B cell (primary cell): ENCODE results near the gene ITFG1.

Experiments used
- EZH2 ChIP-seq: IDR thresholded peaks from 2 replicates; pipeline ENCODE4 v1.6.1; 2012; ENCODE audit warnings: borderline replicate concordance, low read depth, mild to moderate bottlenecking, moderate library complexity, low read length; ENCODE audit not compliant: insufficient read depth, poor library complexity, severe bottlenecking
- TF ChIP-seq, protein P1 (sequence below): fragments of 200-600 bp; IDR thresholded peaks from one replicate; pipeline ENCODE4 v1.8.0; 2022; ENCODE audit warnings: antibody characterized with exemption, mild to moderate bottlenecking

DNA sequence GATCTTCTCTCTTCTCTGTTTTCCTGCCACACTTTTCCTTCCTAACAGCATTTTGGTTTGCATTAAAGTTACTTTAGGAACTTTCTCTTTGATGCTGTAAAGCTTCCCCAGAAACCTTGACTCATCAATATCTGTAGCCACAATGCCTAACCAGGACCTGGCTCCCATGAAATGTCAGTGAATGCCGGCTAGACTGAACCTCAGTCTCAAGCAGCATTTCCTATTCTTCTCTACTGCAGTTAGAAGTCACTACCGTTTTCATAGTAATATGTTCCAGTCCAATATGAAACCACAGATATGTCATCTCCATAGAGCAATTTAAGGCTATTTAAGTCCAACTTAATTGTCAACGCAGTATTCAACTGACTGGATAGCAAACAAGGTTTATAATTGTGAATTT is 28.9 kb downstream of the ITFG1 start:
- TF ChIP-seq, protein P1, sequence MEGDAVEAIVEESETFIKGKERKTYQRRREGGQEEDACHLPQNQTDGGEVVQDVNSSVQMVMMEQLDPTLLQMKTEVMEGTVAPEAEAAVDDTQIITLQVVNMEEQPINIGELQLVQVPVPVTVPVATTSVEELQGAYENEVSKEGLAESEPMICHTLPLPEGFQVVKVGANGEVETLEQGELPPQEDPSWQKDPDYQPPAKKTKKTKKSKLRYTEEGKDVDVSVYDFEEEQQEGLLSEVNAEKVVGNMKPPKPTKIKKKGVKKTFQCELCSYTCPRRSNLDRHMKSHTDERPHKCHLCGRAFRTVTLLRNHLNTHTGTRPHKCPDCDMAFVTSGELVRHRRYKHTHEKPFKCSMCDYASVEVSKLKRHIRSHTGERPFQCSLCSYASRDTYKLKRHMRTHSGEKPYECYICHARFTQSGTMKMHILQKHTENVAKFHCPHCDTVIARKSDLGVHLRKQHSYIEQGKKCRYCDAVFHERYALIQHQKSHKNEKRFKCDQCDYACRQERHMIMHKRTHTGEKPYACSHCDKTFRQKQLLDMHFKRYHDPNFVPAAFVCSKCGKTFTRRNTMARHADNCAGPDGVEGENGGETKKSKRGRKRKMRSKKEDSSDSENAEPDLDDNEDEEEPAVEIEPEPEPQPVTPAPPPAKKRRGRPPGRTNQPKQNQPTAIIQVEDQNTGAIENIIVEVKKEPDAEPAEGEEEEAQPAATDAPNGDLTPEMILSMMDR, result no peak
- no peak for TF ChIP-seq EZH2
